ENCODE measurements around the gene MRAP.
"Not testable (repeated sequence)": the region's sequence is repeated elsewhere in the genome, so short reads cannot be mapped to it uniquely, and the experiment has no call there.

MRAP gene

DNA sequence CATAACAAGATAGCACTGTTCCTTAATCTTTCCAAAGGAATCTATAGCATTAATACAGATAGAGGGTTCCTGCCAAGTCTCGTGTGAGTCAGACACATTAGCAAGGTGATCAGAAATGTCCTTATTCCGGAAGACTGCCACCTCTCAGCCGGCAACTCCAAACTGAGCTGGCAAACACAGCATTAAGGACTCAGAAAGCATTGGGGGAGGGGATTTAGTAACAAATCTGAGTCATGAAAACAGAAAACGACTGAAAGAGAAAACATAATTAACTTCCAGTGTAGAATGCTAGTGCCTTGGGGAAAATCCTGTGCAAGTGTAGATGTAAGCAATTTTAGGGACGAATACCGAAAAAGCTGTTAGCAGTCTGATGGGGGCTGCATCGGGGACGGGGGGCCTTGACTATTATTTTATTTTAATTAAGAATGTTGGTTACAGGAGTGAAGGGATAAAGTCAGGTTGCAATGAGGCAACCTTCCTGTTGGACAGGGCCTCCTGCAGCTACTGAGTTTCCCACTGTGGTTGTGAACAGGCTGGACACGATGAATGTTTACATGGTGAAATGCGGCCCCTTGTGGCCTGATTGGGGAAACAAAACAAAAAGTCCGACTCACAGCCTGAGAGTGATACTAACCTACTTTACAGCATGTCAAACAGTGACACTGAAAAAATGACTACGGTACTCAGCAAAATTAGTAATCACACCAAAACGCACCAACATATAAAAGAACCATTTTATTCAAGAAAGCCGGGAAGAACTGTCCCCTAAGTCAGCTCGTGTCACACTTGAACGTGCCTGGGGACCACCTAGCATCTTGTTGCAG lies 40.5 kb upstream of the MRAP start:
- TF ChIP-seq, protein P1, sequence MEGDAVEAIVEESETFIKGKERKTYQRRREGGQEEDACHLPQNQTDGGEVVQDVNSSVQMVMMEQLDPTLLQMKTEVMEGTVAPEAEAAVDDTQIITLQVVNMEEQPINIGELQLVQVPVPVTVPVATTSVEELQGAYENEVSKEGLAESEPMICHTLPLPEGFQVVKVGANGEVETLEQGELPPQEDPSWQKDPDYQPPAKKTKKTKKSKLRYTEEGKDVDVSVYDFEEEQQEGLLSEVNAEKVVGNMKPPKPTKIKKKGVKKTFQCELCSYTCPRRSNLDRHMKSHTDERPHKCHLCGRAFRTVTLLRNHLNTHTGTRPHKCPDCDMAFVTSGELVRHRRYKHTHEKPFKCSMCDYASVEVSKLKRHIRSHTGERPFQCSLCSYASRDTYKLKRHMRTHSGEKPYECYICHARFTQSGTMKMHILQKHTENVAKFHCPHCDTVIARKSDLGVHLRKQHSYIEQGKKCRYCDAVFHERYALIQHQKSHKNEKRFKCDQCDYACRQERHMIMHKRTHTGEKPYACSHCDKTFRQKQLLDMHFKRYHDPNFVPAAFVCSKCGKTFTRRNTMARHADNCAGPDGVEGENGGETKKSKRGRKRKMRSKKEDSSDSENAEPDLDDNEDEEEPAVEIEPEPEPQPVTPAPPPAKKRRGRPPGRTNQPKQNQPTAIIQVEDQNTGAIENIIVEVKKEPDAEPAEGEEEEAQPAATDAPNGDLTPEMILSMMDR (IDR thresholded peaks at IDR 0.05), result peak; percentile 71
- Histone ChIP-seq H3K4me3 (no peak overlapping the region), H3K27ac (no peak overlapping the region)
- no peak for DNase-seq (ENCODE audit: low spot score)

DNA sequence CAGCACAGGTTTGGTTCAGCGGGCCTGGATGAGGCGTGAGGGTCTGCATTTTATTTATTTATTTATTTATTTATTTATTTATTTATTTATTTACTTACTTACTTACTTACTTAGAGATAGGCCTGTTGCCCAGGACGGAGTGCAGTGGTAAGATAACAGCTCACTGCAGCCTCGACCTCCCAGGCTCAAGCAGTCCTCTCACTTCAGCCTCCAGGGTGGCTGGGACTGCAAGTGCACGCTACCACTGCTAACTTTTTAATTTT lies 39.9 kb upstream of the MRAP start:
- H3K4me3 ChIP-seq, H3K27ac ChIP-seq: not testable (repeated sequence)
- peak; percentile 31 for DNase-seq (ENCODE audit: low spot score)

DNA sequence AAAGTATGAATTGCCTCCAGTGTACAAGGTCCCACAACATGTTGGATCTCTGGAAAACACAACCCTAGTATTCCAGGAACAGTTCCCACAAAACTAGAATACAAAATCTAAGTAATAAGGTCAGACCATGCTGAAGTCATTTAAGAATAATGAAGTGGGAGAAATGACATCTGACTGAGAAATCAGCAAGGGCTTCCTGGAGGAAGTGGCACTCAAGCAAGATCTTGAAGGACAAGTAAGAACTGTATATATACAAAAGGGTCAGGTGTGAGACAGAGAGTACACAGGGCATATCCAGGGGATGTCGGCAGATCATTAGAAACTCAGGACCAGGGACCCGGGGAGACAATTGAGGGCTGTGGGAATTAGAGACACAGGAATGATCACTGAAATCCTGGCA lies 38.5 kb upstream of the MRAP start:
- Histone ChIP-seq H3K27ac (no peak overlapping the region), H3K4me3 (no peak overlapping the region)
- TF ChIP-seq, protein P1 (IDR thresholded peaks at IDR 0.05), result no peak
- DNase-seq (ENCODE audit: low spot score), result no peak

DNA sequence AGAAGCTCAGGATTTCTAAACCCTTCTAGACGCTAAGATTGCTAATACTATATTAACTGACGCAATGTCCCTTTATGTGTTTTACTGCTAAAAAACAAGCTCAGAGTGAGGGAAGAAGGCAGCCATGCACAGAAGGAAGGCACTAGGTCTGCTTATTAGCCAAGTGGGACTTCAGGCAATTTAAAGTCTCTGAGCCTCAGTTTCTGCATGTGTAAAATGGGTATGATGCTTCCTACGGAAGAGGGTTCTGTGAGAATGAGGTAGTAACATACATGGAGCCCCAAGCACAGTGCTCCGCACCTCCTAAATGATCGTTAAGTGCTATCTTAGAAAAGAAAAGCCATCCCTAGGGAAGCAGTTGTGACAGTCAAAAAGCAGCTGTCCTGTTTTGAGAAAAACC lies 36.7 kb upstream of the MRAP start:
- Histone ChIP-seq H3K27ac (no peak overlapping the region), H3K4me3 (no peak overlapping the region)
- TF ChIP-seq, protein P1 (IDR thresholded peaks at IDR 0.05), result no peak
- DNase-seq (ENCODE audit: low spot score), result no peak

DNA sequence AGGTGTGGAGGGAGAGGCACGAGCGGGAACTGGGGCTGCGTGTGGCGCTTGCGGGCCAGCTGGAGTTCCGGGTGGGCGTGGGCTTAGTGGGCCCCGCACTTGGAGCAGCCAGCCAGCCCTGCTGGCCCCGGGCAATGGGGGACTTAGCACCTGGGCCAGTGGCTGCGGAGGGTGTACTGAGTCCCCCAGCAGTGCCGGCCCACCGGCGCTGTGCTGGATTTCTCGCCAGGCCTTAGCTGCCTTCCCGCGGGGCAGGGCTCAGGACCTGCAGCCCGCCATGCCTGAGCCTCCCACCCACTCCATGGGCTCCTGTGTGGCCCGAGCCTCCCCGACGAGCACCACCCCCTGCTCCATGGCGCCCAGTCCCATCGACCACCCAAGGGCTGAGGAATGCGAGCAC lies 33.3 kb upstream of the MRAP start:
- H3K4me3 ChIP-seq; H3K27ac ChIP-seq; DNase-seq (ENCODE audit: low spot score): not testable (repeated sequence)

DNA sequence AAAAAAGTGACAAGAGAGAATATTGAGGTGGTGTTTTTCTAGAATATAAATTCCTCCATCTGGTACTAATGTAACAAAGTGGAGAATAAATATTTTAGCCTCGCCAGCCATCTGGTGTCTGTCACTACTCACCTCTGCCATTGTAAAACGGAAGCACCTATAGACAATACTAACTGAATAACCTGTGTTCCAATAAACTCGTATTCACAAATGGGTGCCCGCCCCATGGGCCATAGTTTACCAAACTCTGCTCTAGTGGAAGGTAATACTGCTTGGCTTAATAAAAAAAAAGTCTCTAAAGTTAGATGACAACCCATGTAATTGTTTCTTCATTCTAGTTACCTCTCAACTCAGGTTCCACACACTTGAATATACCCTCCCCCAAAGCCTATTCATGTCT lies 27.9 kb upstream of the MRAP start:
- H3K27ac ChIP-seq, result no peak overlapping the region
- no peak for DNase-seq (ENCODE audit: low spot score)
- H3K4me3 ChIP-seq, result no peak overlapping the region
- TF ChIP-seq, protein P1 (IDR thresholded peaks at IDR 0.05), result no peak

DNA sequence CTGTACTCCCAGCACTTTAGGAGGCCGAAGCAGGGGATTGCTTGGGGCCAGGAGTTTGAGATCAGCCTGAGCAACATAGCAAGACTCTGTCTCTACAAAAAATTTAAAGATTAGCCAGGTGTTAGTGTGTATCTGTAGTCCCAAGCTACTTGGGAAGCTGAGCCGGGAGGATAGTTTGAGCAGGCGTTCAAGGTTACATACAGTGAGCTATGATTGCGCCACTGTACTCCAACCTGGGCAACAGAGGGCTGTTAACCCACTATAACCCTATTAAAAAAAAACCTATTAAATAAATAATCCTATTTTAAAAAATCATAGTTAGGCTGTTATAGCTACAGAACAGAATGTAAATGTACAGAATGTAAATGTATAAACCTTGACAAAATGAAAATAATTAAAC lies 22.0 kb upstream of the MRAP start:
- H3K4me3 ChIP-seq, result no peak overlapping the region
- TF ChIP-seq, protein P1 (IDR thresholded peaks at IDR 0.05), result no peak
- no peak for DNase-seq (ENCODE audit: low spot score)
- H3K27ac ChIP-seq, result no peak overlapping the region

DNA sequence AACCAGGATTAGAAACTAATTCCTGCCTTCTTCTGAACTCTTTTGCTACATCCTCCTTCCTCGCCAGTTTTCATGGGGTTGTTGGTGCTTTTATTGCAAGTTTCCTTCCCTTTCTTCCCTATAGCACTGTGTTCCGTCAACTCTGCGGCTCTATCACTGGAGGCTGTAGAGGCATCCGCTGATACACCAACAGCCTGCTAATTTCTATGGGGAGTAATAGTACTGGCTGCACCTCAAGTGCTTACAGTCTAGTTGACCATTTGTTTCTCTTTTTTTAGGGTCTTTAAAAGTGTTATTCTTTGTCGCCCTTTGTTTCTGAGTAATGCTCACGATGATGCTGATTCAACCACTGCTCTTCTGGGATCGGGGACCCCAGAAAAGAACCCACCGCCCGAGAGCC lies 20.6 kb upstream of the MRAP start:
- H3K27ac ChIP-seq, result no peak overlapping the region
- no peak for DNase-seq (ENCODE audit: low spot score)
- peak overlapping the region; percentile 91 for H3K4me3 ChIP-seq
- TF ChIP-seq, protein P1 (IDR thresholded peaks at IDR 0.05), result no peak

All from coronary artery (tissue), 2 donors.